IMR-90 (cell line): ENCODE measurements around the gene CACNB2. TPM values are rescaled to one million over a fixed set of nuclear protein-coding genes. Genes with fewer than 3 reads are reported as not detected.

Experiments used
- ATAC-seq: fragments of 200-7000 bp; cut with Tn5 transposase; 2 replicates; pipeline ENCODE4 v1.9.1; 2020; ENCODE audit warnings: low read depth, mild to moderate bottlenecking, moderate library complexity
- BruUV-seq: library from RNA; stranded (reverse); fragments of 400-500 nt; replicated peaks from 2 replicates; lab custom pipeline; 2021; lab: Mats Ljungman, UMichigan
- CTCF ChIA-PET: fragments of 300-600 bp; formaldehyde crosslinking; extraction: SDS; loops from one replicate; lab custom pipeline; 2021; ENCODE audit warnings: antibody characterized with exemption; lab: Yijun Ruan, JAX
- POLR2A ChIA-PET: fragments of 300-600 bp; sonication (Branson Sonifier 250); formaldehyde crosslinking; loops from one replicate; lab custom pipeline; 2022; ENCODE audit warnings: antibody characterized with exemption; ENCODE audit not compliant: unreplicated experiment; lab: Charles Lee
- DNase-seq: peaks from one replicate; pipeline ENCODE4 v3.0.0; 2013
- H2AFZ ChIP-seq: replicated peaks from 2 replicates; pipeline ENCODE3; 2013; ENCODE audit warnings: low read length, mild to moderate bottlenecking; ENCODE audit not compliant: poor library complexity
- H2AK5ac ChIP-seq: 2 replicates; pipeline ENCODE4 v1.6.1; 2013; ENCODE audit warnings: low read depth, low read length, inconsistent platforms
- H2AK9ac ChIP-seq: replicated peaks from 2 replicates; pipeline ENCODE3; 2013; ENCODE audit warnings: mild to moderate bottlenecking, low read depth, low read length, moderate library complexity; ENCODE audit not compliant: poor library complexity
- H2BK120ac ChIP-seq: 2 replicates; pipeline ENCODE4 v1.6.1; 2013; ENCODE audit warnings: low read depth, low read length, inconsistent platforms
- H2BK15ac ChIP-seq: 3 replicates; pipeline ENCODE4 v1.6.1; 2013; ENCODE audit warnings: low read depth, low read length, inconsistent platforms
- H2BK20ac ChIP-seq: 2 replicates; pipeline ENCODE4 v1.6.1; 2013; ENCODE audit warnings: low read depth, mild to moderate bottlenecking, inconsistent platforms, low read length, moderate library complexity
- H2BK5ac ChIP-seq: 2 replicates; pipeline ENCODE4 v1.6.1; 2013; ENCODE audit warnings: mild to moderate bottlenecking, low read depth, low read length, inconsistent platforms; ENCODE audit not compliant: poor library complexity, severe bottlenecking
- H3K14ac ChIP-seq: replicated peaks from 2 replicates; pipeline ENCODE4 v1.6.1; 2013; ENCODE audit warnings: low read depth, low read length, inconsistent platforms
- H3K18ac ChIP-seq: 2 replicates; pipeline ENCODE4 v1.6.1; 2013; ENCODE audit warnings: low read depth, low read length, control low read depth
- H3K23ac ChIP-seq: 2 replicates; pipeline ENCODE4 v1.6.1; 2013; ENCODE audit warnings: low read depth, low read length, inconsistent platforms
- H3K27ac ChIP-seq: 2 replicates; pipeline ENCODE4 v1.5.1; 2013; ENCODE audit warnings: mild to moderate bottlenecking, control low read depth, low read length; ENCODE audit not compliant: insufficient read depth
- H3K27me3 ChIP-seq: 2 replicates; pipeline ENCODE4 v1.6.1; 2013; ENCODE audit warnings: low read length; ENCODE audit not compliant: control insufficient read depth, insufficient read depth
- H3K36me3 ChIP-seq: 2 replicates; pipeline ENCODE4 v1.6.1; 2013; ENCODE audit warnings: low read length, mixed read lengths; ENCODE audit not compliant: control insufficient read depth, insufficient read depth
- H3K4ac ChIP-seq: 2 replicates; pipeline ENCODE4 v1.6.1; 2013; ENCODE audit warnings: low read depth, low read length, inconsistent platforms
- H3K4me1 ChIP-seq: 2 replicates; pipeline ENCODE4 v1.6.1; 2013; ENCODE audit warnings: low read length, mixed read lengths; ENCODE audit not compliant: control insufficient read depth, insufficient read depth
- H3K4me2 ChIP-seq: 2 replicates; pipeline ENCODE4 v1.6.1; 2013; ENCODE audit warnings: low read depth, mild to moderate bottlenecking, control low read depth, low read length, moderate library complexity
- H3K4me3 ChIP-seq: 2 replicates; pipeline ENCODE4 v1.5.1; 2013; ENCODE audit warnings: low read depth, mild to moderate bottlenecking, control low read depth, low read length, moderate library complexity; ENCODE audit not compliant: insufficient read depth
- H3K56ac ChIP-seq: 2 replicates; pipeline ENCODE4 v1.6.1; 2013; ENCODE audit warnings: low read length, inconsistent platforms; ENCODE audit not compliant: insufficient read depth; ENCODE audit errors: extremely low read depth
- H3K79me1 ChIP-seq, 2 experiments: 2 replicates each; pipeline ENCODE4 v1.6.1; 2013; ENCODE audit warnings: low read length in 2 of 2, inconsistent platforms in 1 of 2, low read depth in 1 of 2
- H3K9ac ChIP-seq: 2 replicates; pipeline ENCODE4 v1.6.1; 2013; ENCODE audit warnings: low read depth, low read length, control low read depth
- H3K9me1 ChIP-seq: 2 replicates; pipeline ENCODE4 v1.6.1; 2013; ENCODE audit warnings: low read length, inconsistent platforms; ENCODE audit not compliant: insufficient read depth
- H3K9me3 ChIP-seq: 2 replicates; pipeline ENCODE4 v1.6.1; 2013; ENCODE audit warnings: low read length; ENCODE audit not compliant: control insufficient read depth, insufficient read depth
- H4K20me1 ChIP-seq: 2 replicates; pipeline ENCODE4 v1.6.1; 2013; ENCODE audit warnings: low read length, inconsistent platforms; ENCODE audit not compliant: insufficient read depth
- H4K5ac ChIP-seq: 2 replicates; pipeline ENCODE4 v1.6.1; 2013; ENCODE audit warnings: mild to moderate bottlenecking, low read depth, low read length, control low read depth
- H4K8ac ChIP-seq, 2 experiments: 2 replicates each; pipeline ENCODE4 v1.6.1; 2013; ENCODE audit warnings: low read depth in 2 of 2, low read length in 2 of 2, control low read depth in 1 of 2, inconsistent platforms in 1 of 2
- H4K91ac ChIP-seq: 2 replicates; pipeline ENCODE4 v1.6.1; 2013; ENCODE audit warnings: low read depth, low read length, inconsistent platforms; ENCODE audit not compliant: insufficient read depth
- BHLHE40 ChIP-seq: fragments of 150-350 bp; IDR thresholded peaks from 2 replicates; pipeline ENCODE4 v1.6.1; 2016; ENCODE audit warnings: mild to moderate bottlenecking, low read depth, low read length
- CHD1 ChIP-seq: IDR thresholded peaks from 2 replicates; pipeline ENCODE4 v1.6.1; 2012; ENCODE audit warnings: low read depth, low read length, improper control_type of control experiment
- ELK1 ChIP-seq: fragments of 150-350 bp; IDR thresholded peaks from 2 replicates; pipeline ENCODE4 v1.6.1; 2016; ENCODE audit warnings: low read depth, mild to moderate bottlenecking, low read length, moderate library complexity, borderline replicate concordance
- FOS ChIP-seq: fragments of 150-350 bp; IDR thresholded peaks from 2 replicates; pipeline ENCODE4 v1.6.1; 2016; ENCODE audit warnings: low read depth, low read length
- MAFK ChIP-seq: IDR thresholded peaks from 2 replicates; pipeline ENCODE4 v1.6.1; 2012; ENCODE audit warnings: low read depth, low read length, improper control_type of control experiment
- NFE2L2 ChIP-seq: fragments of 150-350 bp; IDR thresholded peaks from 2 replicates; pipeline ENCODE4 v1.6.1; 2016; ENCODE audit warnings: low read depth, mild to moderate bottlenecking, low read length
- POLR2A ChIP-seq: IDR thresholded peaks from 2 replicates; pipeline ENCODE4 v1.6.1; 2012; ENCODE audit warnings: mild to moderate bottlenecking, low read depth, low read length
- RAD21 ChIP-seq: IDR thresholded peaks from 2 replicates; pipeline ENCODE4 v1.6.1; 2012; ENCODE audit warnings: low read length, improper control_type of control experiment
- RCOR1 ChIP-seq: IDR thresholded peaks from 2 replicates; pipeline ENCODE4 v1.6.1; 2012; ENCODE audit warnings: mild to moderate bottlenecking, low read length, improper control_type of control experiment; ENCODE audit not compliant: insufficient replicate concordance
- SMC3 ChIP-seq: fragments of 150-350 bp; IDR thresholded peaks from 2 replicates; pipeline ENCODE4 v1.6.1; 2016; ENCODE audit warnings: low read depth, mild to moderate bottlenecking, antibody characterized with exemption, low read length, moderate library complexity
- WGBS, 2 experiments: methylation state at CpG; one replicate each; pipeline versions ENCODE4 v1.1.5 to v1.1.7; 2013; ENCODE audit warnings: missing lambda C conversion rate in 2 of 2; ENCODE audit not compliant: insufficient read length in 1 of 2; ENCODE audit errors: extremely low coverage in 2 of 2; 5-methylcytosine and 5-hydroxymethylcytosine counted together
- dilution Hi-C: fragments of 300-500 bp; cut with HindIII; formaldehyde crosslinking; loops from one replicate; pipeline ENCODE4 v1.14.3; 2018; ENCODE audit warnings: low sequenced_read_pairs; ENCODE audit not compliant: unreplicated experiment
- in situ Hi-C: fragments of 300-500 bp; cut with MboI; formaldehyde crosslinking; loops from 3 replicates; pipeline ENCODE4 v1.14.3; 2019; ENCODE audit warnings: low sequenced_read_pairs, inconsistent platforms, mixed read lengths
- intact Hi-C: fragments of 100-400 bp; cut with micrococcal nuclease; formaldehyde crosslinking; loops from 2 replicates; pipeline ENCODE4 v1.10.0; 2022
- polyA plus RNA-seq, 3 experiments: library from polyadenylated mRNA; depleted of rRNA; stranded (reverse); fragments of >200 nt; gene quantifications; 2 replicates each; pipeline ENCODE4 v1.2.3, GENCODE V29; 2012; ENCODE audit warnings: low replicate concordance in 1 of 3
- total RNA-seq: library from RNA; depleted of rRNA; stranded (reverse); fragments of >200 nt; gene quantifications from 2 replicates; pipeline ENCODE4 v1.2.3, GENCODE V29; 2012

Gene CACNB2
- total and polyA plus RNA-seq, 2 of the 4 experiments (the other 2 are of a cell fraction) = 0.36 TPM

- no peaks in the 10 kb centered on the region for H3K9me1 ChIP-seq
- no peak overlapping the region for H3K4me3 ChIP-seq
- peak overlapping the region; percentile 43 for H2BK5ac ChIP-seq
- no peaks in the 10 kb centered on the region for H3K79me1 ChIP-seq
- H2AK5ac ChIP-seq = no peak overlapping the region
- H3K9me3 ChIP-seq = no peaks in the 10 kb centered on the region
- POLR2A ChIA-PET = no interaction called here
- no peak overlapping the region for H2BK15ac ChIP-seq
- peak overlapping the region; percentile 78 for H2AFZ ChIP-seq
- DNase-seq (peak; percentile 87), ATAC-seq (peak; percentile 99)
- H4K20me1 ChIP-seq = no peaks in the 10 kb centered on the region
- CTCF ChIA-PET = interaction anchor here (0.7 kb wide), 1 partner anchor 9 kb away, joined by 8 read pairs; no protein-coding TSS in a partner anchor
- peak overlapping the region in 1 of 2 experiments; percentile 64; a peak in 1 of 4 replicates for H4K8ac ChIP-seq
- no peak overlapping the region for H2AK9ac ChIP-seq
- no peak overlapping the region for H3K56ac ChIP-seq
- H3K4me1 ChIP-seq = peaks cover 2% of the 10 kb centered on the region; the same call in 1 of the 2 replicates
- H3K27ac ChIP-seq = no peak overlapping the region
- in situ Hi-C loops (no loop called here), dilution Hi-C loops (no loop called here), intact Hi-C loops (no loop called here)
- 40% methylated on average over 1 of the region's 6 CpGs; no CpG with 5 or more reads in 1 of the 2 experiments for WGBS, 2 experiments
- no peak overlapping the region for H4K5ac ChIP-seq
- peak overlapping the region; percentile 63; the same call in 1 of the 2 replicates for H2BK120ac ChIP-seq
- no TSS peak for BruUV-seq
- H3K18ac ChIP-seq = peak overlapping the region; percentile 21; the same call in 1 of the 2 replicates
- no peak overlapping the region for H3K9ac ChIP-seq
- H4K91ac ChIP-seq = no peak overlapping the region
- H2BK20ac ChIP-seq = 0 out of 2 replicates have a peak overlapping the region, but pooled peaks have one; percentile 13
- H3K14ac ChIP-seq = peak overlapping the region; percentile 71
- H3K36me3 ChIP-seq = no peaks in the 10 kb centered on the region
- H3K23ac ChIP-seq = no peak overlapping the region
- H3K4me2 ChIP-seq = peak overlapping the region; percentile 71
- no peaks in the 10 kb centered on the region for H3K27me3 ChIP-seq
- H3K4ac ChIP-seq = 0 out of 2 replicates have a peak overlapping the region, but pooled peaks have one; percentile 40
- no peak for TF ChIP-seq FOS
- TF ChIP-seq NFE2L2 = no peak
- TF ChIP-seq ELK1 = no peak
- TF ChIP-seq POLR2A = no peak
- no peak for TF ChIP-seq RCOR1
- TF ChIP-seq RAD21 = no peak
- no peak for TF ChIP-seq SMC3
- no peak for TF ChIP-seq BHLHE40
- no peak for TF ChIP-seq MAFK
- TF ChIP-seq CHD1 = no peak
Measured at GRCh38 chr10:18179891-18180290, 39.7 kb downstream of the CACNB2 start.
